Natural killer cell (primary cell): ENCODE measurements around the gene TEX10. TPM values are rescaled to one million over a fixed set of nuclear protein-coding genes. Genes with fewer than 3 reads are reported as not detected.

Experiments
- ATAC-seq, 3 donors: fragments of 150-1000 bp in 2 of 3; fragments of 200-7000 bp in 1 of 3; cut with Tn5 transposase; 1 replicate in 1 of 3; 2 replicates in 2 of 3; pipeline ENCODE4 v1.10.0; 2021; ENCODE audit warnings: mild to moderate bottlenecking in 2 of 3, moderate library complexity in 2 of 3
- DNase-seq, 2 donors: peaks; one replicate each; pipeline versions ENCODE4 v3.0.0 to v3.0.0-alpha.2; 2013 to 2021; ENCODE audit warnings: mixed read lengths in 1 of 2
- H3K27ac ChIP-seq: one replicate; pipeline ENCODE4 v1.5.1; 2013; ENCODE audit warnings: mild to moderate bottlenecking, low read length
- H3K27me3 ChIP-seq: one replicate; pipeline ENCODE4 v1.6.1; 2013; ENCODE audit warnings: low read length; ENCODE audit not compliant: control insufficient read depth, insufficient read depth
- H3K36me3 ChIP-seq: one replicate; pipeline ENCODE4 v1.6.1; 2013; ENCODE audit warnings: low read length; ENCODE audit not compliant: control insufficient read depth, insufficient read depth
- H3K4me1 ChIP-seq: one replicate; pipeline ENCODE4 v1.6.1; 2013; ENCODE audit warnings: low read length; ENCODE audit not compliant: control insufficient read depth, insufficient read depth
- H3K4me3 ChIP-seq: one replicate; pipeline ENCODE4 v1.5.1; 2013; ENCODE audit warnings: low read length
- H3K9me3 ChIP-seq: one replicate; pipeline ENCODE4 v1.6.1; 2013; ENCODE audit warnings: low read length; ENCODE audit not compliant: control insufficient read depth, insufficient read depth
- H3K27ac Mint-ChIP-seq, 2 donors: one replicate each; pipeline ENCODE4 v1.8.0; 2022; ENCODE audit warnings: mild to moderate bottlenecking in 2 of 2, mixed read lengths in 2 of 2, moderate library complexity in 1 of 2
- H3K27me3 Mint-ChIP-seq, 2 donors: one replicate each; pipeline ENCODE4 v1.8.0; 2022; ENCODE audit warnings: low read depth in 2 of 2, mixed read lengths in 2 of 2
- H3K36me3 Mint-ChIP-seq: one replicate; pipeline ENCODE4 v1.8.0; 2022; ENCODE audit warnings: mixed read lengths
- H3K4me1 Mint-ChIP-seq, 2 donors: one replicate each; pipeline ENCODE4 v1.8.0; 2022; ENCODE audit warnings: mixed read lengths in 2 of 2
- H3K4me3 Mint-ChIP-seq: one replicate; pipeline ENCODE4 v1.8.0; 2022; ENCODE audit warnings: mild to moderate bottlenecking, moderate library complexity, mixed read lengths
- H3K9me3 Mint-ChIP-seq, 2 donors: one replicate each; pipeline ENCODE4 v1.8.0; 2022; ENCODE audit warnings: mixed read lengths in 2 of 2
- WGBS: methylation state at CpG from one replicate; pipeline ENCODE4 v1.1.7; 2013; ENCODE audit warnings: missing lambda C conversion rate; ENCODE audit not compliant: insufficient coverage; 5-methylcytosine and 5-hydroxymethylcytosine counted together
- intact Hi-C: fragments of 100-400 bp; cut with micrococcal nuclease; formaldehyde crosslinking; loops from one replicate; pipeline ENCODE4 v1.14.2; 2022
- total RNA-seq, 4 donors: library from RNA; stranded (reverse); fragments of 120-200 nt in 1 of 4; gene quantifications; one replicate each; pipeline versions ENCODE4 v1.2.3 to v1.2.4, GENCODE V29; 2013 to 2022
- TF ChIP-seq, protein P1 (sequence below): fragments of 200-600 bp; IDR thresholded peaks from one replicate; pipeline ENCODE4 v1.8.0; 2022; ENCODE audit warnings: antibody characterized with exemption

TEX10 gene
- total RNA-seq, 3 donors from 2014 or later (not counting 1 experiment from before 2014, with no cell fraction given): 11.1 to 15.9 (median 13.2) TPM

DNA sequence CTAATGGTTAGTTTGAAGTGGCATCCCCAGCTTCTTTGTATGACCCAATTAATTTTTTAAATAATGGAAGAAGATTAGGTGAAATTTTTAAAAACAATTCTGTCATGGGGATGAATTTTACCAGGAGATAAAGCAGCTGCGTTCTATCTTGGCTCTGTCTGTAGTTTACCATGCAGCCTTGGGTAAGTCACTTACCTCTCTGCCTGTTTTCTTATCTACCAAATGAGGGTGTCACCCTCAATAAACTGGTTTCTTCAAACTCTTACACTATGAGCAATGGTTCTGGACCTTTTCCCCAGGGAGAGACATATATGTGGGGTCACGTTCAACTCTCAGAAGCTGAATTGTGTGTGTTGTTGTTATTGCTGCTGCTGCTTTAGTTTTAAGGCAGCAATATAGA, 71.7 kb downstream of the TEX10 start:
- Histone ChIP-seq H3K4me1 (no peaks in the 10 kb centered on the region), H3K4me3 (no peak overlapping the region), H3K36me3 (peaks cover 22% of the 10 kb centered on the region), H3K27me3 (no peaks in the 10 kb centered on the region), H3K27ac (no peak overlapping the region), H3K9me3 (peaks cover 4% of the 10 kb centered on the region)
- intact Hi-C loops: no loop called here
- H3K9me3 Mint-ChIP-seq: no peaks in the 10 kb centered on the region
- no peak overlapping the region for H3K4me3 Mint-ChIP-seq
- TF ChIP-seq, protein P1, sequence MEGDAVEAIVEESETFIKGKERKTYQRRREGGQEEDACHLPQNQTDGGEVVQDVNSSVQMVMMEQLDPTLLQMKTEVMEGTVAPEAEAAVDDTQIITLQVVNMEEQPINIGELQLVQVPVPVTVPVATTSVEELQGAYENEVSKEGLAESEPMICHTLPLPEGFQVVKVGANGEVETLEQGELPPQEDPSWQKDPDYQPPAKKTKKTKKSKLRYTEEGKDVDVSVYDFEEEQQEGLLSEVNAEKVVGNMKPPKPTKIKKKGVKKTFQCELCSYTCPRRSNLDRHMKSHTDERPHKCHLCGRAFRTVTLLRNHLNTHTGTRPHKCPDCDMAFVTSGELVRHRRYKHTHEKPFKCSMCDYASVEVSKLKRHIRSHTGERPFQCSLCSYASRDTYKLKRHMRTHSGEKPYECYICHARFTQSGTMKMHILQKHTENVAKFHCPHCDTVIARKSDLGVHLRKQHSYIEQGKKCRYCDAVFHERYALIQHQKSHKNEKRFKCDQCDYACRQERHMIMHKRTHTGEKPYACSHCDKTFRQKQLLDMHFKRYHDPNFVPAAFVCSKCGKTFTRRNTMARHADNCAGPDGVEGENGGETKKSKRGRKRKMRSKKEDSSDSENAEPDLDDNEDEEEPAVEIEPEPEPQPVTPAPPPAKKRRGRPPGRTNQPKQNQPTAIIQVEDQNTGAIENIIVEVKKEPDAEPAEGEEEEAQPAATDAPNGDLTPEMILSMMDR: no peak
- H3K27ac Mint-ChIP-seq: no peak overlapping the region
- peaks cover 31% of the 10 kb centered on the region for H3K36me3 Mint-ChIP-seq
- H3K4me1 Mint-ChIP-seq: no peaks in the 10 kb centered on the region
- no peak for ATAC-seq
- DNase-seq: no peak
- H3K27me3 Mint-ChIP-seq: no peaks in the 10 kb centered on the region
- WGBS: 87% methylated on average over 2 of the region's 2 CpGs

- Mint-ChIP-seq H3K27ac (no peak overlapping the region), H3K27me3 (no peaks in the 10 kb centered on the region), H3K4me1 (no peaks in the 10 kb centered on the region), H3K9me3 (no peaks in the 10 kb centered on the region), H3K4me3 (no peak overlapping the region), H3K36me3 (peaks cover 18% of the 10 kb centered on the region)
- WGBS: 100% methylated on average over 2 of the region's 5 CpGs
- H3K36me3 ChIP-seq: peaks cover 10% of the 10 kb centered on the region
- no peaks in the 10 kb centered on the region for H3K27me3 ChIP-seq
- ATAC-seq (no peak), DNase-seq (no peak)
- TF ChIP-seq, protein P1: no peak
- no peak overlapping the region for H3K4me3 ChIP-seq
- intact Hi-C loops: no loop called here
- no peak overlapping the region for H3K27ac ChIP-seq
- no peaks in the 10 kb centered on the region for H3K4me1 ChIP-seq
- H3K9me3 ChIP-seq: no peaks in the 10 kb centered on the region
Observed at GRCh38 chr9:100277166-100277979, 75.4 kb downstream of the TEX10 start.

DNA sequence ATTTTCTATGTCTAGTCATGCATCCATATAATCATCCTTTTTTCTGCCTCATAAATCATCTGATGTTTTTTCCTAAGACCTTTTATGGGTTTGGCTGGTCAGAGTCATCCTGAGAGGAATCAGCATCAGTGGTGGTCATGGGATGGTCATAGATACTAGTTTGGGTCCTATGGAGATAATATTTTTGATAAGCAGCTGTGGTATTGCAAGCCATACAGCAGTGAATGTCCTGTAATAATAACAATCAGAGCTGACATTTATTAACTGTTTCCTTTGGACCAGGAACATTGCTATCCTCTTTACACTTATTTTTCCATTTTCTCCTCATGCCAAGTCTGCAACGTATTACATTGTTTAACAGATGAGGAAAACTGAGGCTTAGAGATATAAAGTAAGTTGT, 83.1 kb downstream of the TEX10 start:
- intact Hi-C loops: no loop called here
- Mint-ChIP-seq H3K4me3 (no peak overlapping the region), H3K27ac (no peak overlapping the region), H3K27me3 (no peaks in the 10 kb centered on the region), H3K4me1 (no peaks in the 10 kb centered on the region), H3K9me3 (no peaks in the 10 kb centered on the region), H3K36me3 (no peaks in the 10 kb centered on the region)
- H3K36me3 ChIP-seq: peaks cover 9% of the 10 kb centered on the region
- no peaks in the 10 kb centered on the region for H3K9me3 ChIP-seq
- no peak overlapping the region for H3K27ac ChIP-seq
- no peak for ATAC-seq
- no peak for DNase-seq
- TF ChIP-seq, protein P1: no peak
- WGBS: 100% methylated on average over 1 of the region's 1 CpG
- H3K4me3 ChIP-seq: no peak overlapping the region
- H3K4me1 ChIP-seq: no peaks in the 10 kb centered on the region
- H3K27me3 ChIP-seq: no peaks in the 10 kb centered on the region

- no peaks in the 10 kb centered on the region for H3K27me3 ChIP-seq
- Mint-ChIP-seq H3K4me3 (no peak overlapping the region), H3K9me3 (no peaks in the 10 kb centered on the region), H3K36me3 (peaks cover 5% of the 10 kb centered on the region), H3K27me3 (no peaks in the 10 kb centered on the region), H3K4me1 (no peaks in the 10 kb centered on the region), H3K27ac (no peak overlapping the region)
- 97% methylated on average over 3 of the region's 4 CpGs for WGBS
- H3K4me3 ChIP-seq: no peak overlapping the region
- H3K4me1 ChIP-seq: no peaks in the 10 kb centered on the region
- H3K36me3 ChIP-seq: peaks cover 9% of the 10 kb centered on the region
- no peaks in the 10 kb centered on the region for H3K9me3 ChIP-seq
- TF ChIP-seq, protein P1: no peak
- intact Hi-C loops: no loop called here
- DNase-seq (no peak), ATAC-seq (no peak)
- H3K27ac ChIP-seq: no peak overlapping the region
Observed at GRCh38 chr9:100268271-100268670, 84.5 kb downstream of the TEX10 start.
